ENCODE results near the gene RAPGEF6.
A peak's percentile ranks its signal among the peaks of the same experiment; 100 is the strongest.

The RAPGEF6 gene

DNA sequence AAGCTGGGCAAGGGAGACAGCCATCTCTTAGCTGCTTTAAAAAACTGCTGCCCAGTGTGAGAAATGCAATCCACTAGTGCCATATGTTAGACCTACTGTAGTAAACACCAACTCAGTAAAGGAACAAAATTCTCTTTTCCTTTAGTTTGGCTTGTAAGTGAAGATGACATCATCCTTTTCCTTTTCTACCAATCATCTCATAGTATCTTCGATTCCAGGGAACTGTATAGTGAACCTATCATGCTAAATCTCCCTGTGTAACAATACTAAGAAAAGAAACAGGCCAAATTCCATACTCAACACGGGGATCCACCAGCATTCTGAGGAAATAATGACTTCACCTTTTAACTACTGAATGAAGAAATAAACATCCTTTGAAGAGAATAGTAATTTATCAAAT, 100.1 kb downstream of the RAPGEF6 start (continued):
- TF ChIP-seq SALL2 (tag by site-specific recombination; IDR thresholded peaks at IDR 0.05; ENCODE audit: borderline replicate concordance) (no peak), ZSCAN30 (tag by site-specific recombination; IDR thresholded peaks at IDR 0.05) (no peak), ZNF239 (tag by site-specific recombination; IDR thresholded peaks at IDR 0.05) (no peak), ZNF658 (tag by site-specific recombination; IDR thresholded peaks at IDR 0.05) (no peak), GLIS1 (tag by site-specific recombination; IDR thresholded peaks at IDR 0.05) (no peak), ZNF175 (tag by site-specific recombination; IDR thresholded peaks at IDR 0.05) (no peak), ZNF10 (tag by site-specific recombination; IDR thresholded peaks at IDR 0.05) (no peak), ZNF121 (tag by site-specific recombination; IDR thresholded peaks at IDR 0.05) (no peak), ZNF211 (tag by site-specific recombination; IDR thresholded peaks at IDR 0.05; ENCODE audit: low read depth) (no peak), ZNF521 (tag by site-specific recombination; IDR thresholded peaks at IDR 0.05) (no peak), ZNF600 (tag by site-specific recombination; IDR thresholded peaks at IDR 0.05) (peak; percentile 67), ZBTB44 (tag by site-specific recombination; IDR thresholded peaks at IDR 0.05) (no peak), PBX3 (CRISPR knock-in tag; IDR thresholded peaks at IDR 0.05) (no peak), ZNF138 (tag by site-specific recombination; IDR thresholded peaks at IDR 0.05; ENCODE audit: borderline replicate concordance) (no peak), ZBTB49 (tag by site-specific recombination; IDR thresholded peaks at IDR 0.05; ENCODE audit: low read depth) (no peak), ZNF704 (tag by site-specific recombination; IDR thresholded peaks at IDR 0.05) (no peak), EGR2 (tag by site-specific recombination; IDR thresholded peaks at IDR 0.05; ENCODE audit: low read depth) (no peak), IKZF3 (tag by site-specific recombination; IDR thresholded peaks at IDR 0.05) (peak; percentile 26; the same call in 1 of the 2 replicates), ZNF184 (tag by site-specific recombination; IDR thresholded peaks at IDR 0.05) (no peak), ZNF558 (tag by site-specific recombination; IDR thresholded peaks at IDR 0.05) (no peak), ZNF560 (tag by site-specific recombination; IDR thresholded peaks at IDR 0.05; ENCODE audit: borderline replicate concordance) (no peak), ZSCAN23 (tag by site-specific recombination; IDR thresholded peaks at IDR 0.05) (no peak), SCRT1 (tag by site-specific recombination; IDR thresholded peaks at IDR 0.05; ENCODE audit: borderline replicate concordance) (no peak), ZNF670 (tag by site-specific recombination; IDR thresholded peaks at IDR 0.05; ENCODE audit: low read depth) (no peak), ZNF555 (tag by site-specific recombination; conservative IDR thresholded peaks at IDR 0.05) (no peak), ZNF223 (tag by site-specific recombination; IDR thresholded peaks at IDR 0.05) (no peak), HOXA7 (CRISPR knock-in tag; IDR thresholded peaks at IDR 0.05; ENCODE audit: borderline replicate concordance) (no peak), SP3 (tag by site-specific recombination; IDR thresholded peaks at IDR 0.05) (no peak)
- TF ChIP-seq, protein P1, sequence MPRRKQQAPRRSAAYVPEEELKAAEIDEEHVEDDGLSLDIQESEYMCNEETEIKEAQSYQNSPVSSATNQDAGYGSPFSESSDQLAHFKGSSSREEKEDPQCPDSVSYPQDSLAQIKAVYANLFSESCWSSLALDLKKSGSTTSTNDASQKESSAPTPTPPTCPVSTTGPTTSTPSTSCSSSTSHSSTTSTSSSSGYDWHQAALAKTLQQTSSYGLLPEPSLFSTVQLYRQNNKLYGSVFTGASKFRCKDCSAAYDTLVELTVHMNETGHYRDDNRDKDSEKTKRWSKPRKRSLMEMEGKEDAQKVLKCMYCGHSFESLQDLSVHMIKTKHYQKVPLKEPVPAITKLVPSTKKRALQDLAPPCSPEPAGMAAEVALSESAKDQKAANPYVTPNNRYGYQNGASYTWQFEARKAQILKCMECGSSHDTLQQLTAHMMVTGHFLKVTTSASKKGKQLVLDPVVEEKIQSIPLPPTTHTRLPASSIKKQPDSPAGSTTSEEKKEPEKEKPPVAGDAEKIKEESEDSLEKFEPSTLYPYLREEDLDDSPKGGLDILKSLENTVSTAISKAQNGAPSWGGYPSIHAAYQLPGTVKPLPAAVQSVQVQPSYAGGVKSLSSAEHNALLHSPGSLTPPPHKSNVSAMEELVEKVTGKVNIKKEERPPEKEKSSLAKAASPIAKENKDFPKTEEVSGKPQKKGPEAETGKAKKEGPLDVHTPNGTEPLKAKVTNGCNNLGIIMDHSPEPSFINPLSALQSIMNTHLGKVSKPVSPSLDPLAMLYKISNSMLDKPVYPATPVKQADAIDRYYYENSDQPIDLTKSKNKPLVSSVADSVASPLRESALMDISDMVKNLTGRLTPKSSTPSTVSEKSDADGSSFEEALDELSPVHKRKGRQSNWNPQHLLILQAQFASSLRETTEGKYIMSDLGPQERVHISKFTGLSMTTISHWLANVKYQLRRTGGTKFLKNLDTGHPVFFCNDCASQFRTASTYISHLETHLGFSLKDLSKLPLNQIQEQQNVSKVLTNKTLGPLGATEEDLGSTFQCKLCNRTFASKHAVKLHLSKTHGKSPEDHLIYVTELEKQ (tag by site-specific recombination; IDR thresholded peaks at IDR 0.05; ENCODE audit: borderline replicate concordance) = no peak
- TF ChIP-seq, protein P2, sequence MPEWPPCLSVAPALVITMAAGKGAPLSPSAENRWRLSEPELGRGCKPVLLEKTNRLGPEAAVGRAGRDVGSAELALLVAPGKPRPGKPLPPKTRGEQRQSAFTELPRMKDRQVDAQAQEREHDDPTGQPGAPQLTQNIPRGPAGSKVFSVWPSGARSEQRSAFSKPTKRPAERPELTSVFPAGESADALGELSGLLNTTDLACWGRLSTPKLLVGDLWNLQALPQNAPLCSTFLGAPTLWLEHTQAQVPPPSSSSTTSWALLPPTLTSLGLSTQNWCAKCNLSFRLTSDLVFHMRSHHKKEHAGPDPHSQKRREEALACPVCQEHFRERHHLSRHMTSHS (tag by site-specific recombination; IDR thresholded peaks at IDR 0.05) = no peak

All from HEK293 (cell line).